Keratinocyte (primary cell): ENCODE measurements around the gene CFAP300. TPM values are rescaled to one million over a fixed set of nuclear protein-coding genes. Genes with fewer than 3 reads are reported as not detected.

Source experiments
- DNase-seq: peaks from one replicate; pipeline ENCODE4 v3.0.0-alpha.2; 2011; ENCODE audit warnings: low read depth, missing footprints, low spot score
- FAIRE-seq: peaks from 2 replicates; lab custom pipeline; 2011; peaks lifted over from hg19 to GRCh38; lab: Jason Lieb, UNC
- H2AFZ ChIP-seq: 2 replicates; pipeline ENCODE4 v1.6.0; 2012; ENCODE audit warnings: low read length, control low read depth, inconsistent platforms; ENCODE audit not compliant: control insufficient read depth
- H3K27ac ChIP-seq: 2 replicates; pipeline ENCODE4 v1.5.1; 2011; ENCODE audit warnings: low read length; ENCODE audit not compliant: control insufficient read depth, insufficient read depth
- H3K27me3 ChIP-seq: 3 replicates; pipeline ENCODE4 v1.6.0; 2011; ENCODE audit warnings: low read length; ENCODE audit not compliant: control insufficient read depth, insufficient read depth; ENCODE audit errors: extremely low read depth
- H3K36me3 ChIP-seq, 2 experiments: 2 replicates in 1 of 2; 3 replicates in 1 of 2; pipeline ENCODE4 v1.5.1; 2011; ENCODE audit warnings: low read length in 2 of 2, mild to moderate bottlenecking in 1 of 2; ENCODE audit not compliant: control insufficient read depth in 2 of 2, insufficient read depth in 2 of 2; ENCODE audit errors: extremely low read depth in 1 of 2
- H3K4me1 ChIP-seq: 3 replicates; pipeline ENCODE4 v1.5.1; 2011; ENCODE audit warnings: low read length; ENCODE audit not compliant: control insufficient read depth, insufficient read depth; ENCODE audit errors: extremely low read depth
- H3K4me2 ChIP-seq: 3 replicates; pipeline ENCODE4 v1.6.0; 2011; ENCODE audit warnings: low read depth, low read length; ENCODE audit not compliant: control insufficient read depth, insufficient read depth; ENCODE audit errors: extremely low read depth
- H3K4me3 ChIP-seq, 3 experiments: fragments of 200-600 bp in 1 of 3; sonication (generic) in 1 of 3; 2 replicates in 2 of 3; 3 replicates in 1 of 3; pipeline ENCODE4 v1.5.1; 2011 to 2016; ENCODE audit warnings: low read length in 3 of 3, mild to moderate bottlenecking in 3 of 3, control low read depth in 2 of 3, inconsistent platforms in 1 of 3, low read depth in 1 of 3, mixed read lengths in 1 of 3, mixed run types in 1 of 3, moderate library complexity in 1 of 3; ENCODE audit not compliant: control insufficient read depth in 2 of 3, insufficient read depth in 2 of 3; ENCODE audit errors: extremely low read depth in 1 of 3
- H3K79me2 ChIP-seq: 2 replicates; pipeline ENCODE4 v1.6.0; 2012; ENCODE audit warnings: low read length; ENCODE audit not compliant: control insufficient read depth, insufficient read depth
- H3K9ac ChIP-seq: 3 replicates; pipeline ENCODE4 v1.6.0; 2011; ENCODE audit warnings: low read length; ENCODE audit not compliant: control insufficient read depth, insufficient read depth; ENCODE audit errors: extremely low read depth
- H3K9me1 ChIP-seq: 3 replicates; pipeline ENCODE4 v1.6.0; 2011; ENCODE audit warnings: low read length; ENCODE audit not compliant: control insufficient read depth, insufficient read depth; ENCODE audit errors: extremely low read depth
- H3K9me3 ChIP-seq: 2 replicates; pipeline ENCODE4 v1.5.1; 2012; ENCODE audit warnings: low read depth, low read length; ENCODE audit not compliant: control insufficient read depth
- H4K20me1 ChIP-seq: 3 replicates; pipeline ENCODE4 v1.6.0; 2011; ENCODE audit warnings: low read length; ENCODE audit not compliant: control insufficient read depth, insufficient read depth; ENCODE audit errors: extremely low read depth
- EZH2 ChIP-seq: IDR thresholded peaks from one replicate; pipeline ENCODE4 v1.6.1; 2012; ENCODE audit warnings: inconsistent platforms, mild to moderate bottlenecking, low read length, moderate library complexity
- dilution Hi-C: fragments of 300-500 bp; cut with MboI; formaldehyde crosslinking; loops from one replicate; pipeline ENCODE4 v1.7.0; 2020; ENCODE audit warnings: low sequenced_read_pairs; ENCODE audit not compliant: extremely low pct_ligation_motif_present
- polyA plus RNA-seq, 5 experiments: library from polyadenylated mRNA; depleted of rRNA in 3 of 5; stranded (reverse) in 3 of 5; stranded (forward) in 1 of 5; unstranded in 1 of 5; fragments of >200 nt; gene quantifications; 1 replicate in 1 of 5; 2 replicates in 3 of 5; 3 replicates in 1 of 5; pipeline versions ENCODE4 v1.2.1 to v1.2.3, GENCODE V29; 2011 to 2012; ENCODE audit warnings: missing spikeins in 2 of 5, low read depth in 1 of 5, low replicate concordance in 1 of 5
- TF ChIP-seq, protein P1 (sequence below), 3 experiments: IDR thresholded peaks in 1 of 3; conservative IDR thresholded peaks in 1 of 3; optimal IDR thresholded peaks in 1 of 3; 2 replicates in 2 of 3; 3 replicates in 1 of 3; pipeline versions ENCODE3 to v1.5.1; 2011; ENCODE audit warnings: low read length in 3 of 3, mild to moderate bottlenecking in 3 of 3, moderate library complexity in 2 of 3, control low read depth in 1 of 3, inconsistent platforms in 1 of 3; ENCODE audit not compliant: insufficient read depth in 2 of 3; ENCODE audit errors: extremely low read depth in 1 of 3

CFAP300 gene
- polyA plus RNA-seq, 1 donor (not counting 4 experiments of a cell fraction or from before 2014, with no cell fraction given): 2.6 TPM

DNA sequence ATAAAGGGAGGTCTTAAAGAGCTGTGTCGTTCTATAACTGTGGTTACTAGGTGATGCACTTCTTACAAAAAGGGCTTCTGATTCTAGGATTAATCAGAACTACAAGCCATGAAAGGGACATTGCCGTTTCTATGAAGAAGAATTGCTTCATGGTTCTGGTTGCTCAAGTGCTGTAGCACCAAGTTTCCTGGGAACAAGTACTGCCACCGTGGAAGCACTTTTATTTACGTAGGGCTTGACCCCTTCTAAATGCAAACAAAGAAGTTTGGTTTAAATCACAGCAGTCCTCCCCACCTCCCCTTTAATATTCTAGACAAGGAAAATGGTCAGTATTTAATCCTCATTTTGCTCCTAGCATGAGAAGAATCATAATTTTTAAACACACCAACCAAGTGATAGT is 72.8 kb downstream of the CFAP300 start:
- Histone ChIP-seq H3K27ac (peak overlapping the region; percentile 67), H3K9me3 (no peaks in the 10 kb centered on the region), H2AFZ (no peak overlapping the region), H3K27me3 (no peaks in the 10 kb centered on the region), H4K20me1 (peaks cover 9% of the 10 kb centered on the region), H3K4me2 (peak overlapping the region; percentile 58), H3K79me2 (peaks cover 100% of the 10 kb centered on the region), H3K9me1 (no peaks in the 10 kb centered on the region), H3K4me1 (peaks cover 55% of the 10 kb centered on the region), H3K36me3 (peaks cover 4 to 15% of the 10 kb centered on the region in 2 experiments), H3K9ac (peak overlapping the region; percentile 22), H3K4me3 (peak overlapping the region in 2 of 3 experiments; percentile 19 to 25)
- TF ChIP-seq, protein P1, sequence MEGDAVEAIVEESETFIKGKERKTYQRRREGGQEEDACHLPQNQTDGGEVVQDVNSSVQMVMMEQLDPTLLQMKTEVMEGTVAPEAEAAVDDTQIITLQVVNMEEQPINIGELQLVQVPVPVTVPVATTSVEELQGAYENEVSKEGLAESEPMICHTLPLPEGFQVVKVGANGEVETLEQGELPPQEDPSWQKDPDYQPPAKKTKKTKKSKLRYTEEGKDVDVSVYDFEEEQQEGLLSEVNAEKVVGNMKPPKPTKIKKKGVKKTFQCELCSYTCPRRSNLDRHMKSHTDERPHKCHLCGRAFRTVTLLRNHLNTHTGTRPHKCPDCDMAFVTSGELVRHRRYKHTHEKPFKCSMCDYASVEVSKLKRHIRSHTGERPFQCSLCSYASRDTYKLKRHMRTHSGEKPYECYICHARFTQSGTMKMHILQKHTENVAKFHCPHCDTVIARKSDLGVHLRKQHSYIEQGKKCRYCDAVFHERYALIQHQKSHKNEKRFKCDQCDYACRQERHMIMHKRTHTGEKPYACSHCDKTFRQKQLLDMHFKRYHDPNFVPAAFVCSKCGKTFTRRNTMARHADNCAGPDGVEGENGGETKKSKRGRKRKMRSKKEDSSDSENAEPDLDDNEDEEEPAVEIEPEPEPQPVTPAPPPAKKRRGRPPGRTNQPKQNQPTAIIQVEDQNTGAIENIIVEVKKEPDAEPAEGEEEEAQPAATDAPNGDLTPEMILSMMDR (optimal IDR thresholded peaks at IDR 0.05 in 1 of 3, IDR thresholded peaks at IDR 0.05 in 1 of 3, conservative IDR thresholded peaks at IDR 0.05 in 1 of 3; ENCODE audit: extremely low read depth in 1 of 3, insufficient read depth in 2 of 3, low read length in 3 of 3): no peak
- no peak for TF ChIP-seq EZH2
- no peak for DNase-seq
- no peak for FAIRE-seq
- dilution Hi-C loops: no loop called here

DNA sequence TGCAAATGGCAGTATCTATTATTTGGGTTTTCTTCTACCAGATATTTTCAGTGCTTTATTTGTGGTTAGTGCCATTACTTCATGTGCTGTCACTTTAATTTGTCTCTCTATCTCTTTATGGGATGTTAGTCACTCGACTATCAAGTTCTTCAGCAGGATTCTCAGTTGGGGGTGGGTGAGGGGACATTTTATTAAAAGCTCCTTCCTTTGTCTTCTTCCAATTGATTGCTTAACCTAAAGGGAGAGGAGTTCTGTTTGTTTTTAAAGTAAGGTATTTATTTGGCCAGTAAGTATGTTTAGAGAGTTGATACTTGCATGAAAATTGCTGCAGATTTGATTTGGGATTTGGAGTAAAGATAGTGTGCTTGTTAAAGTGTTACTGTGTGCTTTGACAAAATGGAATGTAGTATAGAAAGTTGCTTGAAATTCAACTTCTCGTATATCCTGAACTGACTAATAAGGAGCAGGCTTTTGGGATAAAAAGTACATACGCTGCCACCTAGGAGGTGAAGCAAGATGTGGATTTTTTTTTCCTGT is 73.3 kb downstream of the CFAP300 start:
- peak overlapping the region; percentile 58 for H3K4me2 ChIP-seq
- TF ChIP-seq, protein P1 (optimal IDR thresholded peaks at IDR 0.05 in 1 of 3, IDR thresholded peaks at IDR 0.05 in 1 of 3, conservative IDR thresholded peaks at IDR 0.05 in 1 of 3; ENCODE audit: extremely low read depth in 1 of 3, insufficient read depth in 2 of 3, low read length in 3 of 3): no peak
- TF ChIP-seq EZH2: no peak
- H3K9me3 ChIP-seq: no peaks in the 10 kb centered on the region
- H3K27me3 ChIP-seq: no peaks in the 10 kb centered on the region
- peaks cover 4 to 15% of the 10 kb centered on the region in 2 experiments for H3K36me3 ChIP-seq
- H3K79me2 ChIP-seq: peaks cover 100% of the 10 kb centered on the region
- peaks cover 49% of the 10 kb centered on the region for H3K4me1 ChIP-seq
- no peak for DNase-seq
- H3K27ac ChIP-seq: peak overlapping the region; percentile 67
- FAIRE-seq: no peak
- dilution Hi-C loops: no loop called here
- peak overlapping the region in 1 of 3 experiments; percentile 25 for H3K4me3 ChIP-seq
- no peak overlapping the region for H2AFZ ChIP-seq
- no peaks in the 10 kb centered on the region for H3K9me1 ChIP-seq
- peaks cover 9% of the 10 kb centered on the region for H4K20me1 ChIP-seq
- peak overlapping the region; percentile 22 for H3K9ac ChIP-seq
